22Rv1 (cell line): Measurements from ENCODE around the gene ZNF423.

Experiments
- CTCF ChIP-seq: fragments of 450-650 bp; IDR thresholded peaks from 2 replicates; pipeline ENCODE4 v1.5.1; 2017; ENCODE audit warnings: mild to moderate bottlenecking
- ZFX ChIP-seq: fragments of 450-650 bp; IDR thresholded peaks from 2 replicates; pipeline ENCODE4 v1.6.1; 2017; ENCODE audit warnings: antibody characterized with exemption, borderline replicate concordance

GRCh38 chr16:49713770-49714169 is 142.1 kb downstream of the ZNF423 start:
- no peak for TF ChIP-seq CTCF
- no peak for TF ChIP-seq ZFX
